Adipocyte (in vitro differentiated cells): ENCODE results near the gene RHNO1.

ENCODE experiments used
- DNase-seq: peaks from one replicate; pipeline ENCODE4 v3.0.0-alpha.2; 2015; ENCODE audit warnings: low read depth
- H3K27me3 ChIP-seq: replicated peaks from 2 replicates; pipeline ENCODE4 v1.7.0; 2013; ENCODE audit warnings: mild to moderate bottlenecking, low read length, moderate library complexity; ENCODE audit not compliant: control insufficient read depth, insufficient read depth
- H3K36me3 ChIP-seq: 2 replicates; pipeline ENCODE4 v1.7.0; 2013; ENCODE audit warnings: low read length, mild to moderate bottlenecking, moderate library complexity; ENCODE audit not compliant: control insufficient read depth, insufficient read depth, severe bottlenecking
- H3K4me1 ChIP-seq: 2 replicates; pipeline ENCODE4 v1.7.0; 2013; ENCODE audit warnings: mild to moderate bottlenecking, low read length, moderate library complexity; ENCODE audit not compliant: control insufficient read depth, insufficient read depth
- H3K4me3 ChIP-seq: 2 replicates; pipeline ENCODE4 v1.7.0; 2013; ENCODE audit warnings: mild to moderate bottlenecking, low read length, moderate library complexity
- H3K9ac ChIP-seq: 2 replicates; pipeline ENCODE4 v1.7.0; 2013; ENCODE audit warnings: mild to moderate bottlenecking, low read length, moderate library complexity
- H3K9me3 ChIP-seq: 2 replicates; pipeline ENCODE4 v1.7.0; 2013; ENCODE audit warnings: mild to moderate bottlenecking, low read length, moderate library complexity; ENCODE audit not compliant: control insufficient read depth

Gene RHNO1

DNA sequence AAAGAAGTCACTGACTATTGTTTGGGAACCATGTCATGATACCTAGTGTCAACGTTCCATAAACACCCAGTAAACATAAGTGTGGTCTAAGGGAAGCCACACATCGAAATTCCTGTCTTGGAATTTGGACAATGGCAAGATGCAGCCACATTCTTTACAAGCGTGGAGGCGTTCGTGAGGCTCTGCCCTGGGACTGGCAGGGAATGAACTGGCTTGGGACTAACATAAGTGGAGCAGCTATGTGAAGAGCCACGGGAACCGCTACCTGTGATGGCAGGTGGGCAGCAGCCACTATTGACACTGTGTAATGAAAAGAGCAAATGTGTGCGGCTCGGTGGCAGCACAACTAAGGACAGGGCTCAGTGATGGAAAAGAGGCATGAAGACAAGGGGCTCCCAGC, 32.2 kb upstream of the RHNO1 start:
- no peaks in the 10 kb centered on the region for H3K36me3 ChIP-seq
- H3K4me3 ChIP-seq = no peak overlapping the region
- H3K9ac ChIP-seq = no peak overlapping the region
- peaks cover 7% of the 10 kb centered on the region for H3K4me1 ChIP-seq
- DNase-seq = no peak
- no peaks in the 10 kb centered on the region for H3K9me3 ChIP-seq
- no peaks in the 10 kb centered on the region for H3K27me3 ChIP-seq

DNA sequence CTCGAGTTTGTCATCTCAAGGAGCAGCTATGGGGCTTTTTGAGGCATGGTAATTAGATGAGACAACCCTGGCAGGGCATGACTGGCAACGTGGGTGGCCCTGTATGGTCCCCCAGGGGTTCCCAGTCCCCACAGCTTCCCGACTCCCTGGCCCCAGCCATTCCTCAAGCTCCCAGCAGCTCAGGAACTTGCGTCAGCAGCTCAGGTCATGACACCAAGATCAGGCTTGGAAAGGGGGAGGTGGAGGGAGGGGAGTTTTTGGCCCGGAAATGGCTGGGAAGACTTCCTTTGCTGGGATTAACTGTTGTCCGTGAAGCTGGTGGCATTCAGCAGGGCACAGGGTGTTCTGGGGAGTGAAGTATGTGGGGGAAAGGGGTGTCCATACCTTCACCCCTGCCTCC, 31.7 kb upstream of the RHNO1 start:
- H3K4me3 ChIP-seq = no peak overlapping the region
- no peaks in the 10 kb centered on the region for H3K27me3 ChIP-seq
- H3K9me3 ChIP-seq = no peaks in the 10 kb centered on the region
- H3K9ac ChIP-seq = no peak overlapping the region
- H3K36me3 ChIP-seq = no peaks in the 10 kb centered on the region
- peaks cover 12% of the 10 kb centered on the region for H3K4me1 ChIP-seq
- DNase-seq = no peak

DNA sequence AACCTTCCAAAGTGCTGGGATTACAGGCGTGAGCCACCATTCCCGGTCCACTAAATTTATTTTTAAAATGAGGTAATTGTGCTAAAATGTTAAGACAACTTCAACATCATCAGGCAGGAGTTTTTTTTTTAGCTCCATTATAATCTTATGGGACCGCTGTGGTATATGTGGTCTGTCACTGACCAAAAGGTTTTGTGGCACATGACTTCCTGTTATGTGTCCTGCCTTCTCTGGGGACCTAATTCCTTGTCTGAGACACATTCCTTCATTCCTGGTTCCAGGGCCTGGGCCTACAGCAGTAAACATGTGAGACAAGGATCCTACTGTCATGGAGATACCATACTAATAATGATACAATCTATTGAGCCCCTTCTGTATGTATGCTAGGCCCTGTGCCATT, 25.1 kb upstream of the RHNO1 start:
- Histone ChIP-seq H3K27me3 (no peaks in the 10 kb centered on the region), H3K4me3 (no peak overlapping the region), H3K9me3 (no peaks in the 10 kb centered on the region), H3K9ac (no peak overlapping the region), H3K4me1 (peaks cover 15% of the 10 kb centered on the region), H3K36me3 (no peaks in the 10 kb centered on the region)
- DNase-seq = no peak

GRCh38 chr12:2853626-2854025, 23.4 kb upstream of the RHNO1 start:
- Histone ChIP-seq H3K9me3 (no peaks in the 10 kb centered on the region), H3K9ac (no peak overlapping the region), H3K4me3 (no peak overlapping the region), H3K4me1 (peaks cover 18% of the 10 kb centered on the region), H3K27me3 (no peaks in the 10 kb centered on the region), H3K36me3 (no peaks in the 10 kb centered on the region)
- peak; percentile 93 for DNase-seq

GRCh38 chr12:2854669-2855453, 22.2 kb upstream of the RHNO1 start:
- Histone ChIP-seq H3K9me3 (no peaks in the 10 kb centered on the region), H3K4me1 (peaks cover 11% of the 10 kb centered on the region), H3K27me3 (no peaks in the 10 kb centered on the region), H3K36me3 (no peaks in the 10 kb centered on the region), H3K4me3 (no peak overlapping the region), H3K9ac (no peak overlapping the region)
- DNase-seq = no peak

DNA sequence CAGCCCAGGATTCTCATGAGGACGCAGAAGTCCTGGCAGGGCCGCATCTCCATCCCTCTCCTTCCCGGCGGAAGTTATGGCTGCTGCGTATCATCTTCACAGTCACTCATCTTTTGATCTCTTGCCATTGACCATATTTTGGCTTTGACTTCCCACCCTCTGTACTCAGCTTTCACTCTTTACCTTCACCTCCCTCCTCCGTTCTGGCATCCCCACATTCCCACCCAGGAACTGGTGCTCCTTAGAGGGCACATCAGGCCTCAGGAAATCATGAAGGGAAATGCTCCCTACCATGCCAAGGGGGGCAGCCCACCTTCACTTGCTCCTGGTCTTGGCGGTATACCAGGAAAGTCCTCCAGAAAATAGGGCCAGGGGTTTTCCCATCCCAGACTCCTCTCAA, 21.5 kb upstream of the RHNO1 start:
- no peak for DNase-seq
- H3K4me1 ChIP-seq = peaks cover 7% of the 10 kb centered on the region
- no peaks in the 10 kb centered on the region for H3K27me3 ChIP-seq

GRCh38 chr12:2856051-2856450, 21.0 kb upstream of the RHNO1 start:
- DNase-seq = no peak
- no peaks in the 10 kb centered on the region for H3K36me3 ChIP-seq
- H3K4me3 ChIP-seq = no peak overlapping the region
- peaks cover 7% of the 10 kb centered on the region for H3K4me1 ChIP-seq
- no peaks in the 10 kb centered on the region for H3K27me3 ChIP-seq
- no peaks in the 10 kb centered on the region for H3K9me3 ChIP-seq
- H3K9ac ChIP-seq = no peak overlapping the region

More for the DNA sequence above, 21.5 kb upstream of the RHNO1 start:
- no peak overlapping the region for H3K9ac ChIP-seq
- no peaks in the 10 kb centered on the region for H3K36me3 ChIP-seq
- H3K4me3 ChIP-seq = no peak overlapping the region
- no peaks in the 10 kb centered on the region for H3K9me3 ChIP-seq

GRCh38 chr12:2857021-2857431, 20.0 kb upstream of the RHNO1 start, which contains the start of gene TEX52:
Gene TEX52 (minus strand): TSS chr12:2857039. CDS start chr12:2857026, 13 bp downstream.
- Histone ChIP-seq H3K4me3 (no peak within 1 kb of the TSS), H3K4me1 (peaks cover 7% of the 10 kb centered on the region), H3K9me3 (no peaks in the 10 kb centered on the region), H3K9ac (no peak within 1 kb of the TSS), H3K27me3 (no peaks in the 10 kb centered on the region), H3K36me3 (no peaks in the 10 kb centered on the region)
- no peak for DNase-seq

- no peaks in the 10 kb centered on the region for H3K27me3 ChIP-seq
- DNase-seq = no peak
- H3K4me3 ChIP-seq = no peak overlapping the region
- no peaks in the 10 kb centered on the region for H3K9me3 ChIP-seq
- H3K4me1 ChIP-seq = peaks cover 7% of the 10 kb centered on the region
- no peaks in the 10 kb centered on the region for H3K36me3 ChIP-seq
- no peak overlapping the region for H3K9ac ChIP-seq
Measured at GRCh38 chr12:2857576-2857975, 19.4 kb upstream of the RHNO1 start.

- Histone ChIP-seq H3K9ac (no peak overlapping the region), H3K4me3 (no peak overlapping the region), H3K9me3 (no peaks in the 10 kb centered on the region), H3K4me1 (peaks cover 4% of the 10 kb centered on the region), H3K27me3 (no peaks in the 10 kb centered on the region), H3K36me3 (no peaks in the 10 kb centered on the region)
- DNase-seq = no peak
Measured at GRCh38 chr12:2858334-2858733, 18.7 kb upstream of the RHNO1 start.

DNA sequence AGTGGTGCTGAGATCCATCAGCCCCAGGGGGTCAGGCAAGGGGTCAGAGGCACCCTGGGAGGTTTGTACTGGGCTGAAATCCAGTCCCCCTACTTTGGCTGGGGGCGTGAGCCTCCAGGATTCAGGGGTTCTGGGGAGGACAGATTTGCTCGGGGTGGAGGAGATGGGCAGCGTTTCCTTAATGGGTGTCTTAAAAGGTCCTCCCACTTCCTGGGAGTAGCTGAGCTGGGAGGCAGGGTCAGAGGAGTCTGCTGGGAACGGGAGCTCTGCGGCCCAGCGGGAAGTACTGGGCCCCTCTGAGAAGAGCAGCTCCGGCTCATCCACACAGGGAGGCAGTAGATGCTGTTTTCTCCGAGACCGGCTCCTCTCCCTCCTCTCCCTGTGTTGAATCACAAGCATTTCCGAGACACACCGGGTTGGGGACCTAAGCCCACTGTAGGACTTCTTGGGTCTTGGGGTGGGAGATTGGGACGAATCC, 18.0 kb upstream of the RHNO1 start:
- H3K4me1 ChIP-seq = peaks cover 4% of the 10 kb centered on the region
- no peak for DNase-seq
- H3K36me3 ChIP-seq = no peaks in the 10 kb centered on the region
- no peaks in the 10 kb centered on the region for H3K27me3 ChIP-seq
- H3K9ac ChIP-seq = no peak overlapping the region
- no peak overlapping the region for H3K4me3 ChIP-seq
- no peaks in the 10 kb centered on the region for H3K9me3 ChIP-seq

GRCh38 chr12:2860170-2860569, 16.9 kb upstream of the RHNO1 start:
- Histone ChIP-seq H3K9me3 (no peaks in the 10 kb centered on the region), H3K4me3 (no peak overlapping the region), H3K27me3 (no peaks in the 10 kb centered on the region), H3K36me3 (no peaks in the 10 kb centered on the region), H3K4me1 (peaks cover 4% of the 10 kb centered on the region), H3K9ac (no peak overlapping the region)
- DNase-seq = no peak
